NCI-H2029 treated with DMSO at 0.1 percent for 48 hours (cell line): Measurements from ENCODE around the gene MUTYH.
"Not testable (repeated sequence)": the region's sequence is repeated elsewhere in the genome, so short reads cannot be mapped to it uniquely, and the experiment has no call there.

Experiments used
- DNase-seq: peaks from one replicate; lab custom pipeline; 2025; lab: John Stamatoyannopoulos, UW

Gene MUTYH

GRCh38 chr1:45321444-45321843 lies 18.8 kb downstream of the MUTYH start:
- no peak for DNase-seq

- DNase-seq: no peak
These were observed 20.5 kb downstream of the MUTYH start for GRCh38 chr1:45319761-45320160.

GRCh38 chr1:45317166-45317565 lies 23.1 kb downstream of the MUTYH start:
- no peak for DNase-seq

- DNase-seq: no peak
These were observed 26.0 kb downstream of the MUTYH start for GRCh38 chr1:45314266-45314665.

- DNase-seq: no peak
These were observed 33.3 kb downstream of the MUTYH start for GRCh38 chr1:45306905-45307304.

GRCh38 chr1:45306319-45306718 lies 33.9 kb downstream of the MUTYH start:
- no peak for DNase-seq

GRCh38 chr1:45305231-45305630 lies 35.0 kb downstream of the MUTYH start:
- no peak for DNase-seq

- peak; percentile 31 for DNase-seq
These were observed 35.7 kb downstream of the MUTYH start for GRCh38 chr1:45304311-45305081.

- peak; percentile 98 for DNase-seq
These were observed 36.5 kb downstream of the MUTYH start for GRCh38 chr1:45303520-45304310.

GRCh38 chr1:45302505-45303150 lies 37.6 kb downstream of the MUTYH start:
- DNase-seq: no peak

- DNase-seq: no peak
These were observed 39.6 kb downstream of the MUTYH start for GRCh38 chr1:45300669-45300997.

GRCh38 chr1:45299981-45300668 lies 40.1 kb downstream of the MUTYH start:
- peak; percentile 87 for DNase-seq

- no peak for DNase-seq
These were observed 40.9 kb downstream of the MUTYH start for GRCh38 chr1:45299296-45299695.

- DNase-seq: no peak
These were observed 42.4 kb downstream of the MUTYH start for GRCh38 chr1:45297666-45298356.

- no peak for DNase-seq
These were observed 48.5 kb downstream of the MUTYH start for GRCh38 chr1:45291716-45292115.

- DNase-seq: not testable (repeated sequence)
These were observed 49.2 kb downstream of the MUTYH start for GRCh38 chr1:45291002-45291401.

- not testable (repeated sequence) for DNase-seq
These were observed 53.7 kb downstream of the MUTYH start for GRCh38 chr1:45286521-45286920.

- DNase-seq: not testable (repeated sequence)
These were observed 55.4 kb downstream of the MUTYH start for GRCh38 chr1:45284858-45285257.

- DNase-seq: no peak
These were observed 57.9 kb downstream of the MUTYH start for GRCh38 chr1:45282351-45282750.
